Osteocyte (in vitro differentiated cells): ENCODE results near the gene LRP3. TPM values are rescaled to one million over a fixed set of nuclear protein-coding genes. Genes with fewer than 3 reads are reported as not detected.

Source experiments
- DNase-seq: peaks from one replicate; pipeline ENCODE4 v3.0.0; 2021; ENCODE audit warnings: mixed read lengths; ENCODE audit not compliant: unreplicated experiment; ENCODE audit errors: extremely low spot score
- H3K27ac Mint-ChIP-seq: one replicate; pipeline ENCODE4 v1.8.0; 2021; ENCODE audit warnings: mild to moderate bottlenecking, mixed read lengths; ENCODE audit not compliant: unreplicated experiment
- H3K27me3 Mint-ChIP-seq: one replicate; pipeline ENCODE4 v1.8.0; 2021; ENCODE audit warnings: mixed read lengths; ENCODE audit not compliant: unreplicated experiment
- H3K36me3 Mint-ChIP-seq: one replicate; pipeline ENCODE4 v1.8.0; 2021; ENCODE audit warnings: mixed read lengths; ENCODE audit not compliant: unreplicated experiment
- H3K4me1 Mint-ChIP-seq: one replicate; pipeline ENCODE4 v1.8.0; 2021; ENCODE audit warnings: mixed read lengths; ENCODE audit not compliant: unreplicated experiment
- H3K4me3 Mint-ChIP-seq: one replicate; pipeline ENCODE4 v1.8.0; 2021; ENCODE audit warnings: mild to moderate bottlenecking, moderate library complexity, mixed read lengths; ENCODE audit not compliant: unreplicated experiment
- H3K9me3 Mint-ChIP-seq: one replicate; pipeline ENCODE4 v1.8.0; 2021; ENCODE audit warnings: mixed read lengths; ENCODE audit not compliant: unreplicated experiment
- CTCF ChIP-seq: fragments of 200-600 bp; sonication (generic); IDR thresholded peaks from 2 replicates; pipeline ENCODE4 v1.5.0; 2021; ENCODE audit warnings: antibody characterized with exemption, mild to moderate bottlenecking, moderate library complexity
- total RNA-seq: library from RNA; stranded (reverse); gene quantifications from 2 replicates; pipeline ENCODE4 v1.2.1, GENCODE V29; 2021

Gene LRP3
- total RNA-seq, 1 donor from 2014 or later, result 49.8 TPM

- H3K27me3 Mint-ChIP-seq, result no peaks in the 10 kb centered on the region
- no peak overlapping the region for H3K4me3 Mint-ChIP-seq
- no peaks in the 10 kb centered on the region for H3K9me3 Mint-ChIP-seq
- H3K4me1 Mint-ChIP-seq, result no peaks in the 10 kb centered on the region
- no peak overlapping the region for H3K27ac Mint-ChIP-seq
- no peak for DNase-seq
- peaks cover 4% of the 10 kb centered on the region for H3K36me3 Mint-ChIP-seq
- no peak for TF ChIP-seq CTCF
These were observed 9.4 kb downstream of the LRP3 start for GRCh38 chr19:33203529-33203928.

GRCh38 chr19:33204136-33204973 is 10.2 kb downstream of the LRP3 start:
- TF ChIP-seq CTCF, result no peak
- no peak overlapping the region for H3K4me3 Mint-ChIP-seq
- H3K27ac Mint-ChIP-seq, result no peak overlapping the region
- no peaks in the 10 kb centered on the region for H3K27me3 Mint-ChIP-seq
- H3K9me3 Mint-ChIP-seq, result no peaks in the 10 kb centered on the region
- DNase-seq, result no peak
- H3K36me3 Mint-ChIP-seq, result peaks cover 4% of the 10 kb centered on the region
- H3K4me1 Mint-ChIP-seq, result no peaks in the 10 kb centered on the region

DNA sequence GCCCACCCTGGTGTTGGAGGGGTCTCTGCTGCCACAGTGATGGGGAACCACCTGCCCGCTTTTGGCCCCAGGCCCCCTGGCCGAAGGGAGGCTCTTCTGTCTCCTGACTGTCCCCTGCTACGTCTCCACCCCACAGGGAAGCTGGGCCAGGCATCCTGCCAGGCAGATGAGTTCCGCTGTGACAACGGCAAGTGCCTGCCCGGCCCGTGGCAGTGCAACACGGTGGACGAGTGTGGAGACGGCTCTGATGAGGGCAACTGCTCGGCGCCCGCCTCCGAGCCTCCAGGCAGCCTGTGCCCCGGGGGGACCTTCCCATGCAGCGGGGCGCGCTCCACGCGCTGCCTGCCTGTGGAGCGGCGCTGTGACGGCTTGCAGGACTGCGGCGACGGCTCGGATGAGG is 11.0 kb downstream of the LRP3 start:
- Mint-ChIP-seq H3K27me3 (no peaks in the 10 kb centered on the region), H3K4me1 (no peaks in the 10 kb centered on the region), H3K36me3 (peaks cover 4% of the 10 kb centered on the region), H3K27ac (no peak overlapping the region), H3K9me3 (no peaks in the 10 kb centered on the region), H3K4me3 (no peak overlapping the region)
- DNase-seq, result no peak
- TF ChIP-seq CTCF, result no peak

DNA sequence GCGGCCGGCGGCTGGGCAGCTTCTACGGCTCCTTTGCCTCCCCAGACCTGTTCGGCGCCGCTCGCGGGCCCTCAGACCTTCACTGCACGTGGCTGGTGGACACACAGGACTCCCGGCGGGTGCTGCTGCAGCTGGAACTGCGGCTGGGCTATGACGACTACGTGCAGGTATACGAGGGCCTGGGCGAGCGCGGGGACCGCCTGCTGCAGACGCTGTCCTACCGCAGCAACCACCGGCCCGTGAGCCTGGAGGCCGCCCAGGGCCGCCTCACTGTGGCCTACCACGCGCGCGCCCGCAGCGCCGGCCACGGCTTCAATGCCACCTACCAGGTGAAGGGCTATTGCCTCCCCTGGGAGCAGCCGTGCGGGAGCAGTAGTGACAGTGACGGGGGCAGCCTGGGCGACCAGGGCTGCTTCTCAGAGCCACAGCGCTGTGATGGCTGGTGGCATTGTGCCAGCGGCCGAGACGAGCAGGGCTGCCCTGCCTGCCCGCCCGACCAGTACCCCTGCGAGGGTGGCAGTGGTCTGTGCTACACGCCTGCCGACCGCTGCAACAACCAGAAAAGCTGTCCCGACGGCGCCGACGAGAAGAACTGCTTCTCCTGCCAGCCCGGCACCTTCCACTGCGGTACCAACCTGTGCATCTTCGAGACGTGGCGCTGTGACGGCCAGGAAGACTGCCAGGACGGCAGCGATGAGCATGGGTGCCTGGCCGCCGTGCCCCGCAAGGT is 11.6 kb downstream of the LRP3 start:
- H3K9me3 Mint-ChIP-seq, result no peaks in the 10 kb centered on the region
- H3K27me3 Mint-ChIP-seq, result no peaks in the 10 kb centered on the region
- no peak overlapping the region for H3K27ac Mint-ChIP-seq
- H3K4me1 Mint-ChIP-seq, result no peaks in the 10 kb centered on the region
- TF ChIP-seq CTCF, result no peak
- no peak for DNase-seq
- no peak overlapping the region for H3K4me3 Mint-ChIP-seq
- peaks cover 4% of the 10 kb centered on the region for H3K36me3 Mint-ChIP-seq
